ENCODE measurements around the gene SPATA17.

Gene SPATA17

GRCh38 chr1:217917281-217917887, 286.2 kb downstream of the SPATA17 start:
- DNase-seq (ENCODE audit: low spot score), result no peak

DNA sequence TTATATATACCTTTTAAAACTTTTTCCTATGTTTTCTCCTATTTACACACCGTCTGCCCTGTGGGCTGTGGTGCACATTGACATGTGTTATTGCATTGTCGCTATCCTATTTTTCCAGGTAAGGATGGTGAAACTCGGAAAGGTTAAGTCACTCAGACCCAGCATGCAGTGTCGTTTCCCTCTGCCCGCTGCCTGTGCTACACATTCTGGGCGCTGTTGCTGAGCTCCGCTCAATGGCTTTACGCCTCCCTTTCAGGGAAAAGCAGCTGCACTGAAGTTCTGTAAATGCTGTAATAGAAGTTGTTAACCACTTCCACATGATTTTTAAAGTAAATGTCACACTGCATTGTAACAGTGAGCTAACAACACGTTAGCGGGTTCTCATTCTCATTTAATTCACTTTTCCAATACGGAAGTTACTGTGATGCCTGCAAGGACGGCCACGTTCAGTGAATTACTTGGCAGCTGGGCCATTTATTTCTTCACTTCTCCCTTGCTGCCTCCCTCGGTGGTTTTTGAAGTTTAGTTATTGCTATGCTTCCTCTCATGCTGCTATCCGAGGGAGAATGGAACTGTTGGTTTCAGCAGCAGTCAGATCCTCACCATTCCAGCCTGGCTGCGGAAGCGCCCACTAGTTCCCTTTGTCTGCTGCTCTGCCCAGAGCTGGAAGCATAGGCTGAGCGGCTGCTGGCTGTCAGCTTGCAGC, 288.7 kb downstream of the SPATA17 start:
- no peak for DNase-seq (ENCODE audit: low spot score)

Data from activated CD4-positive, alpha-beta T cell treated with anti-CD3 and anti-CD28 coated beads, Interleukin-2, Interleukin-4, amounts not matched to agents 100 ng/mL and 50 ng/mL, durations not matched to agents 16 hours and 8 hours (primary cell).